ENCODE data around the gene DDX46.

DNA sequence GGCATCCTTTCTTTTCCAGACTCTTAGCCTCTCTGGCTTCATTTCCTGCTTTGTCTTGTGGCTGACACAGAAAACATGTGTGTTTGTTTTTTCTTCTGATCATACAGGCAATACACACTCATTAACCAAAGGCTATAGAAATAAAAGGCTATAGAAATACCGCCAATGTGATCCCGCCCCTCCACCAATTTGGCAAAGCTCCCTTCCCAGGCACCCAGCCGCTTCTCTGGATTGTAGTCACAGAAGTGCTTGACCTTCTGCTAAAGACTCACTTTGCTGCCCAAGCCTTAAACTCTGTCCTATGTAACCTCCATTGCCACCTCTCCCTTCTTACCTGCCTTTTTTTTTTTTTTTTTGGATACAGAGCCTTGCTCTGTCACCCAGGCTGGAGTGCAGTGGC lies 120.9 kb downstream of the DDX46 start:
- TF ChIP-seq CTCF (IDR thresholded peaks at IDR 0.05; ENCODE audit: low read length): no peak
- TF ChIP-seq EZH2 (optimal IDR thresholded peaks at IDR 0.05; ENCODE audit: low read depth, low read length): no peak
- TF ChIP-seq EZH2phosphoT487 (IDR thresholded peaks at IDR 0.05; ENCODE audit: low read length): no peak

Data from MM.1S (cell line).